Heart left ventricle (tissue), 13 donors: ENCODE measurements around the gene NKAIN2.

Source experiments
- CTCF ChIP-seq, 12 donors: fragments of 200-600 bp; sonication (generic) in 4 of 12; IDR thresholded peaks; one replicate each; pipeline versions ENCODE4 v1.5.0 to v1.8.0; 2018 to 2022; ENCODE audit warnings: antibody characterized with exemption in 12 of 12, mild to moderate bottlenecking in 5 of 12
- POLR2A ChIP-seq, 2 donors: fragments of 450-650 bp; IDR thresholded peaks; one replicate each; pipeline ENCODE4 v1.6.1; 2017; ENCODE audit warnings: antibody characterized with exemption in 2 of 2, mild to moderate bottlenecking in 2 of 2, moderate library complexity in 2 of 2
- donor health status: ischemic (EF 13 %, LVEDD 7.1; RV severe dilation, severe dysfunction).
- donor health status: DM: no; HTN: yes; CAD: no.
- donor health status: DM: no; HTN: no; CAD: no.
- donor health status: ischemic (EF 25% LVEDD 6.9; RV normal size, moderate dysfunction).
- donor health status: ischemic (EF 25% LVEDD 5.7; RV mildly dilated, moderate dysfunction).
- donor health status: ischemic (EF 35%, LVEDD 5.7; RV mildly dilated, moderate dysfunction).
- donor health status: nonischemic (EF 11% LVEDD 7.7; RV severe dilation, severe dysfunction).
- donor health status: DM: yes; HTN: yes; CAD: no.
- donor health status: PGD.
- donor health status: ischemic (EF 29% LVEDD 5.4; RV normal size, mild dysfunction).
- donor health status: nonischemic (EF 23%, LVEDD 6.1; RV moderate dilation, normal function).

- TF ChIP-seq POLR2A (IDR thresholded peaks at IDR 0.05) (no peak), CTCF (IDR thresholded peaks at IDR 0.05) (no peak)
Observed at GRCh38 chr6:124573953-124574352, 770.3 kb downstream of the NKAIN2 start.
